Activated CD8-positive, alpha-beta memory T cell treated with anti-CD3 and anti-CD28 coated beads, Interleukin-2, amount 50 U/mL, for 24 hours (primary cell): ENCODE results near the gene TMEM165.
A peak's percentile ranks its signal among the peaks of the same experiment; 100 is the strongest.
"Not testable (repeated sequence)": the region's sequence is repeated elsewhere in the genome, so short reads cannot be mapped to it uniquely, and the experiment has no call there.

Source experiments
- DNase-seq: peaks from one replicate; pipeline ENCODE4 v3.0.0-alpha.2; 2020; ENCODE audit errors: extremely low read depth

TMEM165 gene

GRCh38 chr4:55395529-55396307 lies at the start of gene TMEM165:
Gene TMEM165, plus strand, starts transcription at chr4:55395957. Its CDS starts 233 bp downstream, at chr4:55396190.
- peak; percentile 77 for DNase-seq

GRCh38 chr4:55345980-55346850 lies 49.5 kb upstream of the TMEM165 start, which contains the start of gene SRD5A3:
Gene SRD5A3, plus strand, starts transcription at chr4:55346242. Its CDS starts 95 bp downstream, at chr4:55346337.
- DNase-seq, result peak; percentile 44

- DNase-seq, result no peak
These were observed 48.9 kb upstream of the TMEM165 start for GRCh38 chr4:55346851-55347255.

- DNase-seq, result no peak
These were observed 48.0 kb upstream of the TMEM165 start for GRCh38 chr4:55347610-55348228.

- DNase-seq, result no peak
These were observed 47.3 kb upstream of the TMEM165 start for GRCh38 chr4:55348466-55348865.

- not testable (repeated sequence) for DNase-seq
These were observed 44.9 kb upstream of the TMEM165 start for GRCh38 chr4:55350870-55351269.

GRCh38 chr4:55351824-55352223 lies 43.9 kb upstream of the TMEM165 start:
- DNase-seq, result no peak

- no peak for DNase-seq
These were observed 43.0 kb upstream of the TMEM165 start for GRCh38 chr4:55352726-55353125.

- DNase-seq, result not testable (repeated sequence)
These were observed 42.5 kb upstream of the TMEM165 start for GRCh38 chr4:55353228-55353747.

GRCh38 chr4:55354648-55355047 lies 41.1 kb upstream of the TMEM165 start:
- no peak for DNase-seq

GRCh38 chr4:55355555-55355954 lies 40.2 kb upstream of the TMEM165 start:
- DNase-seq, result no peak

- no peak for DNase-seq
These were observed 38.7 kb upstream of the TMEM165 start for GRCh38 chr4:55356991-55357461.

- DNase-seq, result no peak
These were observed 37.5 kb upstream of the TMEM165 start for GRCh38 chr4:55358246-55358645.

GRCh38 chr4:55358668-55359067 lies 37.1 kb upstream of the TMEM165 start:
- DNase-seq, result no peak

GRCh38 chr4:55359397-55359916 lies 36.3 kb upstream of the TMEM165 start:
- DNase-seq, result no peak

- not testable (repeated sequence) for DNase-seq
These were observed 32.8 kb upstream of the TMEM165 start for GRCh38 chr4:55362938-55363337.

- no peak for DNase-seq
These were observed 31.9 kb upstream of the TMEM165 start for GRCh38 chr4:55363691-55364351.

- no peak for DNase-seq
These were observed 30.9 kb upstream of the TMEM165 start for GRCh38 chr4:55364691-55365344.

- DNase-seq, result no peak
These were observed 30.4 kb upstream of the TMEM165 start for GRCh38 chr4:55365345-55365728.

- no peak for DNase-seq
These were observed 29.1 kb upstream of the TMEM165 start for GRCh38 chr4:55366621-55367020.
